HG02885 (cell line): ENCODE results near the gene DHRS9.
A peak's percentile ranks its signal among the peaks of the same experiment; 100 is the strongest.
"Not testable (repeated sequence)": the region's sequence is repeated elsewhere in the genome, so short reads cannot be mapped to it uniquely, and the experiment has no call there.

ENCODE experiments used
- ATAC-seq: cut with Tn5 transposase; IDR thresholded peaks from one replicate; pipeline ENCODE4 v1.9.1; 2021; ENCODE audit warnings: mild to moderate bottlenecking; ENCODE audit not compliant: unreplicated experiment, poor library complexity

Gene DHRS9

GRCh38 chr2:169064199-169064598, 5.2 kb upstream of the DHRS9 start:
- not testable (repeated sequence) for ATAC-seq

- ATAC-seq = no peak
Measured at GRCh38 chr2:169065422-169065821, 3.9 kb upstream of the DHRS9 start.

GRCh38 chr2:169065864-169066517, 3.4 kb upstream of the DHRS9 start:
- ATAC-seq = no peak

GRCh38 chr2:169066897-169067296, 2.5 kb upstream of the DHRS9 start:
- no peak for ATAC-seq

- no peak for ATAC-seq
Measured at GRCh38 chr2:169069833-169070232, 470 bp downstream of the DHRS9 start.

GRCh38 chr2:169071455-169071854, 2.1 kb downstream of the DHRS9 start:
- ATAC-seq = no peak

GRCh38 chr2:169072163-169072925, 3.0 kb downstream of the DHRS9 start:
- peak; percentile 58 for ATAC-seq

- no peak for ATAC-seq
Measured at GRCh38 chr2:169073211-169073962, 4.0 kb downstream of the DHRS9 start.

GRCh38 chr2:169073963-169074751, 4.8 kb downstream of the DHRS9 start:
- peak; percentile 57 for ATAC-seq

GRCh38 chr2:169077674-169078240, 8.4 kb downstream of the DHRS9 start:
- ATAC-seq = no peak

- peak; percentile 75 for ATAC-seq
Measured at GRCh38 chr2:169080250-169081069, 11.1 kb downstream of the DHRS9 start.

- no peak for ATAC-seq
Measured at GRCh38 chr2:169081551-169081950, 12.2 kb downstream of the DHRS9 start.

GRCh38 chr2:169082995-169083394, 13.6 kb downstream of the DHRS9 start:
- ATAC-seq = peak; percentile 75

- no peak for ATAC-seq
Measured at GRCh38 chr2:169086893-169087467, 17.6 kb downstream of the DHRS9 start.

GRCh38 chr2:169087757-169088379, 18.5 kb downstream of the DHRS9 start:
- no peak for ATAC-seq

GRCh38 chr2:169089182-169089581, 19.8 kb downstream of the DHRS9 start:
- ATAC-seq = no peak

GRCh38 chr2:169090133-169090820, 20.9 kb downstream of the DHRS9 start:
- ATAC-seq = no peak

- no peak for ATAC-seq
Measured at GRCh38 chr2:169091256-169091655, 21.9 kb downstream of the DHRS9 start.
